ENCODE results near the gene LIG1.

The LIG1 gene

DNA sequence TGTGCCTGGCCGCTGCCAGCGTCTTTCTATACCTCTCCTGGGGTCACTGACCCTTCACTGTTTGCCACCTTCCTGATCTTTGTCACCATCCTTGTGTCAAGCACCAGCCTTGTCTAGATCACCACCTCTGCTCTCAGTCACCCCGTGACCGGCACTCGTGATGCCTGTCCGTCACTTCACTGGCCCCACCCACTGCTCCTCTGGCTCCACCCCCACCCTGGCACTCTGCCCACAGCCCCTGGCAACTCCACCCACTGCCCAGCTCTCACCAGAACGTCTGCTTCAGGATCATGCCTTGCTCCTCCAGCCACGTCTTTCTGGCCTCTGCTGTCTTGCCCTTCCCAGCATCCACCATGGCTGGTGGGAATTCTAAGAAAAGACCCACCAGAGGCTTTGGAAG lies 34.7 kb downstream of the LIG1 start:
- Histone ChIP-seq H4K20me1 (ENCODE audit: insufficient read depth) (no peaks in the 10 kb centered on the region), H3K27ac (no peak overlapping the region), H3K4me1 (ENCODE audit: low read depth, poor library complexity, severe bottlenecking) (no peaks in the 10 kb centered on the region), H3K4me2 (no peak overlapping the region), H3K4me3 (IDR thresholded peaks at IDR 0.05; ENCODE audit: insufficient read depth, low read depth, low read length) (no peak overlapping the region), H3K79me2 (ENCODE audit: insufficient read depth, low read depth) (no peaks in the 10 kb centered on the region), H3K27me3 (ENCODE audit: insufficient read depth, low read depth) (no peaks in the 10 kb centered on the region), H2AFZ (ENCODE audit: low read depth) (no peak overlapping the region), H3K36me3 (ENCODE audit: insufficient read depth) (no peaks in the 10 kb centered on the region), H3K9ac (no peak overlapping the region)
- TF ChIP-seq, protein P1, sequence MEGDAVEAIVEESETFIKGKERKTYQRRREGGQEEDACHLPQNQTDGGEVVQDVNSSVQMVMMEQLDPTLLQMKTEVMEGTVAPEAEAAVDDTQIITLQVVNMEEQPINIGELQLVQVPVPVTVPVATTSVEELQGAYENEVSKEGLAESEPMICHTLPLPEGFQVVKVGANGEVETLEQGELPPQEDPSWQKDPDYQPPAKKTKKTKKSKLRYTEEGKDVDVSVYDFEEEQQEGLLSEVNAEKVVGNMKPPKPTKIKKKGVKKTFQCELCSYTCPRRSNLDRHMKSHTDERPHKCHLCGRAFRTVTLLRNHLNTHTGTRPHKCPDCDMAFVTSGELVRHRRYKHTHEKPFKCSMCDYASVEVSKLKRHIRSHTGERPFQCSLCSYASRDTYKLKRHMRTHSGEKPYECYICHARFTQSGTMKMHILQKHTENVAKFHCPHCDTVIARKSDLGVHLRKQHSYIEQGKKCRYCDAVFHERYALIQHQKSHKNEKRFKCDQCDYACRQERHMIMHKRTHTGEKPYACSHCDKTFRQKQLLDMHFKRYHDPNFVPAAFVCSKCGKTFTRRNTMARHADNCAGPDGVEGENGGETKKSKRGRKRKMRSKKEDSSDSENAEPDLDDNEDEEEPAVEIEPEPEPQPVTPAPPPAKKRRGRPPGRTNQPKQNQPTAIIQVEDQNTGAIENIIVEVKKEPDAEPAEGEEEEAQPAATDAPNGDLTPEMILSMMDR (conservative IDR thresholded peaks at IDR 0.05; ENCODE audit: low read depth, low read length), result no peak

DNA sequence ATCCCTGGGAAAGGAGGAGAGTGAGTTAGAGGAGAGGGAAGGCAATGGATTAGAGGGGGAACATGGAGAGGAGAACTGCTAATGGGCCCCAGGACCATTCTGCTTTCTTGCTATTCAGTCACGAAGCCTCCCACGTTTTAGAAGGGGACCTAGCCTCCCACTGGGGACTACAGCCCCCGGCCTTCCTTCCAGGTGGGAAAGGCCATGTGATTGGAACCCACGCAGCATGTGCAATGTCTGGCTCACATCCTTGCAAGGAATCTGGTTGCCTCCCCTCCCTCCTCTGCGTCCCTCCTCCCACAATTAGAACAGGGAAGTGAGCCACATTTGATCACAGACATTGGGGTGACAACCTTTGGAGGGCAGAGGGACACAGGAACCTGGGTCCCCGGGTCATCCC lies 37.0 kb downstream of the LIG1 start:
- Histone ChIP-seq H2AFZ (ENCODE audit: low read depth) (no peak overlapping the region), H3K9ac (no peak overlapping the region), H3K4me3 (IDR thresholded peaks at IDR 0.05; ENCODE audit: insufficient read depth, low read depth, low read length) (no peak overlapping the region), H3K27me3 (ENCODE audit: insufficient read depth, low read depth) (no peaks in the 10 kb centered on the region), H3K4me1 (ENCODE audit: low read depth, poor library complexity, severe bottlenecking) (no peaks in the 10 kb centered on the region), H4K20me1 (ENCODE audit: insufficient read depth) (no peaks in the 10 kb centered on the region), H3K4me2 (no peak overlapping the region), H3K79me2 (ENCODE audit: insufficient read depth, low read depth) (no peaks in the 10 kb centered on the region), H3K36me3 (ENCODE audit: insufficient read depth) (no peaks in the 10 kb centered on the region), H3K27ac (no peak overlapping the region)
- TF ChIP-seq, protein P1 (conservative IDR thresholded peaks at IDR 0.05; ENCODE audit: low read depth, low read length), result no peak

DNA sequence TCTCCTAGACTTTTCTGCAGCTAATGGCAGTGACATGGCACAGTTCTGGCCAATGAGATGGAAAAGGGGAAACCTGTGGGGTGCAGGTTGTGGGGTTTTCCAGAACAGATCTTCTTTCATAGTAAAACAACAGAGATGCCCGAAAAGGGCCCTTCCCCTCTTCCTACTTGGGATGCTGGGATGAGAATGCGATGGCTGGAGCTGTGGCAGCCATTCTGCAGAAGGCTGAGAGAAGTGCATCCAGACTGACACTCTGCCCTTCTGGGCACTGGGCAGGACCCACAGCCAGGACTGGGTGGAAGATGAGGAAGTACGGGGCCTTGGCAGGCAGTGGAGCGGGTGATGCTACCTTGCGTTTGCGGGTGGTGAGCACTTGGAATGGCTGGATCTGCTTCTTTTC lies 42.6 kb downstream of the LIG1 start:
- TF ChIP-seq, protein P1 (conservative IDR thresholded peaks at IDR 0.05; ENCODE audit: low read depth, low read length), result no peak
- H3K79me2 ChIP-seq (ENCODE audit: insufficient read depth, low read depth), result no peaks in the 10 kb centered on the region
- no peak overlapping the region for H2AFZ ChIP-seq (ENCODE audit: low read depth)
- no peaks in the 10 kb centered on the region for H3K27me3 ChIP-seq (ENCODE audit: insufficient read depth, low read depth)
- H3K9ac ChIP-seq, result no peak overlapping the region
- no peak overlapping the region for H3K4me3 ChIP-seq (IDR thresholded peaks at IDR 0.05; ENCODE audit: insufficient read depth, low read depth, low read length)
- no peak overlapping the region for H3K27ac ChIP-seq
- H3K4me1 ChIP-seq (ENCODE audit: low read depth, poor library complexity, severe bottlenecking), result no peaks in the 10 kb centered on the region
- H4K20me1 ChIP-seq (ENCODE audit: insufficient read depth), result no peaks in the 10 kb centered on the region
- no peaks in the 10 kb centered on the region; the same call in 1 of the 2 replicates for H3K36me3 ChIP-seq (ENCODE audit: insufficient read depth)
- H3K4me2 ChIP-seq, result no peak overlapping the region

DNA sequence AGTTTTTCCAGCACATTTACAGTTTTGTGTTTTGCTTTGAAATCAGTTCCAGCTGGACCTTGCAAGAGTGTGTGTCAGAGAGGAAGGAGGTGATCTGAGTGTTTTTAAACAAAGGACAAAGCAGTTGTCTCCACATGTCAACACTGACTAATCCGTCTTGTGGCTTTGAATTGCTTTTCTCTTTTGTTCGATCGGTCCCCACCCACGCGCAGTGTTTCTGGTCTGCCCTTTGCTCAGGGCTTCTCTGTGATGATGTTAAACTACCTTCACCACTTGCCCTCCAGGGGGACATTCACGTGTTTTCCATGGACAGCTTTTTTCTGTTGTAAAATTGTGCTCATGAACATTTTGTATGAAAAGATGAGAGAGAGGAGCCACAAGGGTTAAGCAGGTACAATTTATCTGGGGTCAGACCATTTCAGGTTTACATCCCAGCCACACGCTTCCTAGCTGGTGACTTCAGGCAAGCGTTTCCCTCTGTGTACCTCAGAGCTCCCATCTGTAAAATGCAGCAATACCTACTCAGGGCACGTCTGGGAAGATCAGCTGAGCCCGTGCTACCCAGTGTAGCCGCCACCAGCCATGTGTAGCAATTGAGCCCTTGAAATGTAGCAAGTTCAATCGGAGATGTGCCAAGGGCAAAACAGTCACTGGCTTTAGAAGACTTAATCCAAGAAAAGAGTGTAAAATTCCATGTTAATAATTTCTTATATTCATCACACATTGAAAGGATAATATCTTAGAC lies 46.1 kb downstream of the LIG1 start:
- H3K4me2 ChIP-seq, result no peak overlapping the region
- no peaks in the 10 kb centered on the region for H4K20me1 ChIP-seq (ENCODE audit: insufficient read depth)
- no peaks in the 10 kb centered on the region for H3K27me3 ChIP-seq (ENCODE audit: insufficient read depth, low read depth)
- H2AFZ ChIP-seq (ENCODE audit: low read depth), result no peak overlapping the region
- TF ChIP-seq, protein P1 (conservative IDR thresholded peaks at IDR 0.05; ENCODE audit: low read depth, low read length), result no peak
- H3K27ac ChIP-seq, result no peak overlapping the region
- H3K79me2 ChIP-seq (ENCODE audit: insufficient read depth, low read depth), result no peaks in the 10 kb centered on the region
- H3K9ac ChIP-seq, result no peak overlapping the region
- H3K4me1 ChIP-seq (ENCODE audit: low read depth, poor library complexity, severe bottlenecking), result no peaks in the 10 kb centered on the region
- H3K4me3 ChIP-seq (IDR thresholded peaks at IDR 0.05; ENCODE audit: insufficient read depth, low read depth, low read length), result no peak overlapping the region
- H3K36me3 ChIP-seq (ENCODE audit: insufficient read depth), result no peaks in the 10 kb centered on the region; the same call in 1 of the 2 replicates
